HG03108 (cell line): Measurements from ENCODE around the gene KTN1.

Experiments used
- ATAC-seq: cut with Tn5 transposase; IDR thresholded peaks from one replicate; pipeline ENCODE4 v1.9.1; 2021; ENCODE audit warnings: moderate library complexity; ENCODE audit not compliant: unreplicated experiment

Gene KTN1

DNA sequence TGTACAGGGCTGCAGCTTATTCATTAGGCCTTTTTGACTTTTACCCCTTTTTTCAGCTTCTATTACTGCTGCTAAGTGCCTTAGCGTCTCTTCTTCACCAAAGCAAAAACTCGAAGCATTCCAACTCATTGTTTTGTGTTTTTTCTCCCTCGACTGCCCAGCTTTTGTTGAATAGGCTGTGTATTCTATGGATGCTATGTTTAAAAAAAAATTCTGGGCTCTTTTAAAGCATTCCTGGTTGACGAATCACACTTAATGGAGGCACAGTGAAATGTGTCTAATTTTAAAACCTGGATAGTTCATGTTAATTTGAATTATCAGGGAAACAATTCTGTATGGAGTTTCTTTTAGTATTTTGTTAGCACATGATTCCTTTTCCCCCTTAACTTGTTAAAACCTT is 29.7 kb downstream of the KTN1 start:
- ATAC-seq = no peak

DNA sequence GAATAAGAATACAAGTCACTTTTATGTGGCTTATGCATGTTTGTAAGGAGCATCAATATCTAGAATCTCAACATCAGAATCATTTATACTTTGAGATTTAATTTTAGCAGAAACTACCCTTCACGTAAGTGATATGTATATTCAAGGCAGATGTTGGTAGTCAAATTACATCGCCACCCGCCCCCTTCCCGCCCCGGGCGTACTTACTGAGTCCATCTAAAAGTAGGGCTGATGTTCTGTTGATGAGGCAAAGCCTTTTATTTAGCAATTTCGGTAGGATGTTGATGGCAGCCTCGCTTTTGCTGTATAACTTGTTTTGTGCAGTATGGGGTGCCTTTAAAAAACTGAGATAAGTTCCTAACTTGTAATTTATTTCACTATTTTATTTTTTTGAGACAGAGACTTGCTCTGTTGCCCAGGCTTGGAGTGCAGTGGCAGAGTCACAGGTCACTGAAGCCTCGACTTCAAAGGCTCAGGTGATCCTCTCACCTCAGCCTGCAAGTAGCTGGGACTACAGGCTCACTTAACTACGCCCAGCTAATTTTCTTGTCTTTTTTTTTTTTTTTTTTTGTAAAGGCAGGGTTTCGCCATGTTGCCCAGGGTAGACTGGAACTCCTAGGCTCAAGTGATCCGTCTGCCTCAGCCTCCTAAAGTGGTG is 30.8 kb downstream of the KTN1 start:
- ATAC-seq = no peak

DNA sequence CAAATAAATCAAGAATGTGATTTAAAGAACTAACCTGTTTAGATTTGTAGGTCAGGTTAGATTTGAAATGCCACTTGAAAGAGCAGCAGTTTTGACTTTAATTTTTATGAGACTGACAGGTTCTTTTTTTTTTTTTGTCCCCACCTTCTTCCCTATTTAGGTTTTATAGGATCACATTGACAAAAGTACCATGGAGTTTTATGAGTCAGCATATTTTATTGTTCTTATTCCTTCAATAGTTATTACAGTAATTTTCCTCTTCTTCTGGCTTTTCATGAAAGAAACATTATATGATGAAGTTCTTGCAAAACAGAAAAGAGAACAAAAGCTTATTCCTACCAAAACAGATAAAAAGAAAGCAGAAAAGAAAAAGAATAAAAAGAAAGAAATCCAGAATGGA is 31.9 kb downstream of the KTN1 start:
- ATAC-seq = no peak

DNA sequence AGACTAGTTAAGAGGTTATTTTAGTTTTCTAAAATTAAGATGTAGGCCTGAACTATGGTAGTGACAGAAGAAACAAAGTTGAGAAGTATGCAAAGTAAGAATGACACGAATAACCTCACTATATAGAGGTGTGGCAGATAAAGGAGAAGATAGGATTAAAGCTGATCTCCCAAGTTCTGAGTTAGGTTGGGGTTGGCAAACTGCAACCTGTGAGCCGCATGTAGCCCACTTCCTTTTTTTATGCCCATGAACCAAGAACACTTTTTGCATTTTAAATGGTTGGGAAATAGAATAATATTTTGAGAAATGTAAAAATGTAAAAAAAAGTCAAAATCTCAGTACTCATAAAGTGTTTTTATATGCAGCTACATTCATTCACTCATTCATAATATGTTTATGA is 34.3 kb downstream of the KTN1 start:
- no peak for ATAC-seq

DNA sequence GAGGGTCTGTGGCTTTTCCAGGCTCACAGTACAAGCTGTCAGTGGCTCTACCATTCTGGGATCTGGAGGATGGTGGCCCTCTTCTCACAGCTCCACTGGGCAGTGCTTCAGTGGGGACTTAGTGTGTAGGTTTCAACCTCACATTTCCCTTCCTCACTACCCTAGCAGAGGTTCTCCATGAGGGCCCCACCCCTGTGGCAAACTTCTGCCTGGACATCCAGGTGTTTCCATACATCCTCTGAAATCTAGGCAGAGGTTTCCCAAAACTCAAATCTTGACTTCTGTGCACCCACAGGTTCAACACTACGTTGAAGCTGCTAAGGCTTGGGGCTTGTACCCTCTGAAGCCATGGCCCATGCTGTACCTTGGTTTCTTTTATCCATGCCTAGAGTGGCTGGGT is 40.3 kb downstream of the KTN1 start:
- no peak for ATAC-seq

DNA sequence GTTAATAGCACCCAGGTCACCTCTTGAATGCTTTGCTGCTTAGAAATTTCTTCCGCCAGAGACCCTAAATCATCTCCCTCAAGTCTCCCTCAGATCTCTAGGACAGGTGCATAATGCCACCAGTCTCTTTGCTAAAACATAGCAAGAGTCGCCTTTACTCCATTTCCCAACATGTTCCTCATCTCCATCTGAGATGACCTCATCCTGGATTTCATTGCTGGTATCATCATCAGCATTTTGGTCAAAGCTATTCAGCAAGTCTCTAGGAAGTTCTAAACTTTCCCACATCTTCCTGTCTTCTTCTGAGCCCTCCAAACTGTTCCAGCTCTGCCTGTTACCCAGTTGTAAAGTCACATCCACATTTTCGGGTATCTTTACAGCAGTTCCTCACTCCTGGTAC is 41.0 kb downstream of the KTN1 start:
- ATAC-seq = no peak

DNA sequence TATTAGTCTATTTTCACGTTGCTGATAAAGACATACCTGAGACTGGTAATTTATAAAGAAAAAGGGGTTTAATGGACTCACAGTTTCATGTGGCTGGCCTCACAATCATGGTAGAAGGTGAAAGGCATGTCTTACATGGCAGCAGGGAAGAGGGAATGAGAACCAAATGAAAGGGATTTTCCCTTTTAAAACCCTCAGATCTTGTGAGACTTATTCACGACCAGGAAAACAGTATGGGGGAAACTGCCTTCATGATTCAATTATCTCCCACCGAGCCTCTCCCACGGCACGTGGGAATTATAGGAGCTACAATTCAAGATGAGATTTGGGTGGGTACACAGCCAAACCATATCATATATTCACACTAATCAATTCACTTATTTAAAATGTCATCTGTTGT is 41.4 kb downstream of the KTN1 start:
- no peak for ATAC-seq

DNA sequence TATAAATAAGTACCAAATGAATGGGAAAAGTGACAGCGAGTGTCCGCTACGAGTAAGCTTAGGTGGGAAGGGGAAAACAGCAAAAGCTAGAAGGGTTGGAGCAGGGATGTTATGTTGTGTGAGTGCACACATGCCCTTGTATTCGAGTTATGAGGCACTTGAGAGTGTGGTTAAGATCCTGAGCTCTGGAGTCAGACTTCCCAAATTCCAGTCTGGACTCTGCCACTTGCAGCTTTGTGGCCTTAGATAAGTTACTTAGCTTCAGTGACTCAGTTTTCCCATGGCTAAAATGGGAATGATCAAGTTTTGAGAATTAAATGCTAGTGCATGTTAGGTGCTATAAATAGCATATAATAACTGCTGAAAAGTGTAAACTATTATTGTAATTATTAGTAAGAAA is 44.9 kb downstream of the KTN1 start:
- no peak for ATAC-seq

DNA sequence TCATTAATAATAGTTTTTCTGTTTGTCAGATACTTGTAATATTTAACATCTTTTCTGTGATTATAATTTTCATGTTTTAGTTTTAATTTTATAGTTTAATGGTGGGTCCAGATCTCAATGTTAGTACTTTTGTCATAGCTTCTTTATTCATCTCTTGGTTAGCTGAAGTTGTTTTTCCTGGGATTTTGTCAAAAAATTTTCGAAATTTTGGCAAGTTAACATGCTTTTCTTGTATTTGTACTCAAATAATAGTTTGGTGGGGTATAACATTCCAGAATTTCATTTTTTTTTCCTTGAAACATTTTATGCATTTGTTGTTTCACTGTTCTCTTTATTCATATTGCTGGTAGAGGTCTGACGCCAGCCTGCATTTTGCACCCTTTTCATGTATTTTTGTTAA is 45.5 kb downstream of the KTN1 start:
- ATAC-seq = no peak

DNA sequence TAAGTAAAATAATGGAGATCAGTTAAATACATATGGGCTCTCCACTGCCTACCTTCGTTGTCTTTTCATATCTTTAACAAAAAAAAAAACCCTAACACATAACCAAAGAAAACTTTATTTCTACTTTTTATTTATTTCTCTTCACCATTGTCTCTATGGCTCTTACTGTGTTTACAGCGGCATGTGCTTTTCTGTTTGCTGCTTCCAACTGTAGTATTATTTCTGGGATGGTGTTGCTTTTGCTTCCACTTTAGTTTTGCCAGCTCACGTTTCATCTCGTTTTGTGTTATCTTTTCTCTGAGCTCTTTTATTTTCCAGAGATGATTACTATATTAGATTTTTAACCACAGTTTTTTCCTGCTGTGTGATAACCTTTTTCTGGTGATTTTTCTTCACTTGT is 46.1 kb downstream of the KTN1 start:
- no peak for ATAC-seq

DNA sequence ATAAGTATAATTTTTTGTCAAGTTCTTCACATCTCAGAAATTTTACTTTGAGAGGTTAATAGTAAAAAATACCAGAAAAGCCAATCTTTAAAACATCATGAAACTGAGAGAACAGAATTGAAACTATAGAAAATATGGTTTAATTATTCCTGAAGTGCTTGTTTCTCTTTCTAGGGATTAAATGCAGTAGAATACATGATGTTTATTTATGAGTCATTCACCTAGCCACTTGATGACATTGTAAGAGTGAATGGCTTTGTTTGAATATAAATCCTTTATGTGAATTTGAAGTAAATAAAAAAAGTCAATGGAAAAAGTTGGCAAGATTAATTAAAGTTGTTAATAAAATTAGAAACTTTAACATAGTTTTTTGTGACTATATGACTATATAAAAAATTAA is 48.4 kb downstream of the KTN1 start:
- ATAC-seq = no peak

DNA sequence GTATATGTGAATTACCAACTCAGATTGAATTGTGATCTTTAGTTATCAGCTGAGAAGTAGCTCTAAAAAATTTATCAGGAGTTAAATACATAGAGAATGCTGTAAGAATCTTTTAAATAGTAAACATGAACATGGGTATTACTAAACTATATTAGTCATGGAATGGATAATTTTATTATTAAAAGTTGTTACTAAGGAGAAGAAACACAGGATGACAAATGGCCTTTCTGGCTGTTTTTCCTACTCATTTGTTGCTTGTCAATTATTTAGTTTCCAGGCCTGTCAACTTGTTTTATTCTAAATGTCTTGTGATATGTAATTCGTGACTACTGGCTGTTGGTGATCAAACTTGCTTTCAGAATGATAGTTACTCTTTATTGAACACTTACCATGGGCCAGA is 58.7 kb downstream of the KTN1 start:
- ATAC-seq = no peak

DNA sequence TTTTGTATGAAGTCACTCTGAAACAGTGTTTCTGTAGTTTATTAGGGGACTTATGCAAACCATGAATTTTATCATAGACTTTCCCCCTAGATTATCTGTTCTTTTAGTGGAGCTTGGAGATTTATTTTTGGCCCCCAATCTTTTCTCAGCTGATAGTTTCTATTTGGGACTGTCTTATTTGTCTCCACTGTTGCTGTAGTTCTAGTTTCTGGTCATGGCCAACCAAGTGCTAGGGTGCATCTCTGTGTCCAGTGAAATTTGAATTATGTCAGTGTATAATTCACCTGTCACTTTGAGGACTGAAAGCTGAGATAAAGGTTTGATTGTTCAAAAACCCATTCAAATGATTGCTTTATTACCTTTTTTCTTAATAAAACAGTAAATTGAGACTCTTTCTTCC is 61.3 kb downstream of the KTN1 start:
- ATAC-seq = no peak

DNA sequence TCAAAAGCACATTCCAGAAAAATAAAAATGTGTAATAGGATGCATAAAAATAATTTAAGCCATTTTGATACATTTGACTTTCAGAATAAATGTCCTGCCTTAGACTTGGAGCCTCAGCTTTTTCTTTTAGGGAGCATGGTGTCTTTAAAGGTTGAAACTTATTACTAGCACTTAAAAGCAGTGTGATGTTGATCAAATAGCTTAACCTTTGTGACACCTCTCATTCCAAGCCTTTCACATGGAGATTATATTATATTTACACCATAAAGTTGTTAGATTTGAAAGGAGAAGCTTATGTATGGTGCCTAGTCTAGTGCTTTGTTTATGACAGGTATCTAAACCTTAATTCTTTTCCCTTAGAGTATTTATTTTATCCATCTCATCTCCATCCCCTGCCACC is 61.9 kb downstream of the KTN1 start:
- ATAC-seq = no peak

DNA sequence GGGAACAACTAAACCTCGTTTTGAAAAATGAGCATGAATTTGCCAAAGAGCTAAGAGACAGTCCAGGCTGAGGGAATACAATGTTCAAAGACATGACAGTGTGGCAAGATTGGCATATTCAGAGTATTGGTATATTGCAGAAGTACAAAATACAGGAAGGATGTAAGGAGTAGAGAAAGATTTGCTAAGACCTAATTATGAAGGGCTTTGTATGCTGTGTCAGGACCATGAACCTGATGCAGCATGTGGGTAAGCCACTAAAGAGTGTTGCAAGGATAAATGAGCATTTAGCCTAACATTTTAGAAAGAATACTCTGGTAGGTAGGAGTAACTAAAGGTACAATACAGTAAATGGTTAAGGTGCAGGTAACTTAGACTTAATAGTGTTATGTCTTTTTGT is 65.1 kb downstream of the KTN1 start:
- ATAC-seq = no peak

DNA sequence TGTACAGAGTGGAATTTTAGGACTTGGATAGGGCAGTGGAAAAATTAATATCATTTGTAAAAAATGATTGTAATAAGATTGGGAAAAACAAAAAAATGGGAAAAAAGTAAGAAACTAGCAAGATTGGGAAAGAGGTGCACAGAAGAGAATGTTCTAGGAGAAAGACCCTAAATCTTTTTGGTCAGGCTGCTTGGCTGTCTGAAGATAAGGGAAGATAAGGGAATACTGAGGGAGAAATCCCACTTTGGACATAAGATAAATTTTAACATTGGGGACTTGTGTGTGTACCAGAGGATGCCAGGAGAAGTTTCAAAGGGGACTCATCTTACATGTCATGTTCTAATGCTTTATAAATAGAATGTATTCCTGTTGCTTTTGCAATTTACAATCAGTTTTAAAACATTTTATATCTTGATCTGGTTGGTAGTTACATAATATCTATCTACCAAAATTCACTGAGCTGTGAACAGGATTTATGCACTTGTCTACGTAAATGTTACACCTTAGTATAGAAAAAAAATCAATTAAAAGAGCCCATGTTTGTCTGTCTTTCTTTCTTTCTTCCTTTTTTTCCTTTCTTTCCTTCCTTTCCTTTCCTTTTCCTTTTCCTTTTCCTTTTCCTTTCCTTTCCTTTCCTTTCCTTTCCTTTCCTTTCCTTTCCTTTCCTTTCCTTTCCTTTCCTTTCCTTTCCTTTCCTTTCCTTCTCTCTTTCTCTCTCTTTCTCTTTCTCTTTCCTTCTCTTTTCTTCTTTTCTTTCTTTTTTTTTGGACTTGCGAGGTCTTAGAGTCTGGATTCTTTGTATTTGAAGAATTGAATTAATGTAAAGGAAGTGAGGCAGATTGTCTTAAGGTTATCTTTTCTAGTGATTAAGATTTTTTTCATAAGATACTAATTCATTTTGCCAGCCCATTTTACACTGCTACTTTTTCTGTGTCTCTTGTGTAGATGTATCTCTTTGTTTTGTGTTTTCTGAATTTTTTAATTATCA is 66.1 kb downstream of the KTN1 start:
- ATAC-seq = no peak

DNA sequence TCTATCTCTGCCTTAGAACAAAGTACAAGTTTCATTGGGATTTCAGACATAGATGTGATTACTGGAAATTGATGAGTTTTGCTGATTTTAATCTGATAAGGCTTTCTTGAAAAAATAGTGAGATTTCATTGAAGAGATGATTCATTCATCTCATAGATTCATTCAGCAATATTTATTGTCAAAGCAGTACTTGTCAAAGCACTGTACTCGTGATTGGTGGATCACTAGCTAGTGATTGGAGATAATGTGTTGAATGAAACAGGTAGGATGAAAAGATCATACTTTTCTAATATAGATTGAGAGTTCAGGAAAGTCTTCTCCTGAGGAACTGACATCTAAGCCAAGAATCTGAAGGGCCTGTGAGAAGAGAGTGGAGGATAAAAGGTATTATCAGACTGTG is 71.0 kb downstream of the KTN1 start:
- ATAC-seq = no peak

DNA sequence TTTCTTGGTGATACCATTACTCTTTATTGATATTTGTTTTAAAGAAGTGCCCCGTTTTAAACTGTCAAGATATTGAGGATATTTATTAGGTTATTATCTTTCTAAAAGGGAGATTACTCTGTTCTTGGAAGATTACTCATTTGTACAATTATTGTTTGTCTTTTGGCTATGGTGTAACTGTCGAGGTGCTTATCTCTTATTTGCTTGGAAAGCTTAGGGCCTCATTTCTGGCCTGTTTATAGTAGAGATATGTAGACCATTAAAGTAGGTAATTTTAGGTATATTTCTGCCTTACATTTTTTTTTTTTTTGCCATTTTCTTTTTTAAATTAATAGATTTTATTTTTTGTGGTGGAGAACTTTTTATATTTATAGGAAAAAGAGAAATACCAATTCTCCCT is 74.2 kb downstream of the KTN1 start:
- ATAC-seq = no peak

DNA sequence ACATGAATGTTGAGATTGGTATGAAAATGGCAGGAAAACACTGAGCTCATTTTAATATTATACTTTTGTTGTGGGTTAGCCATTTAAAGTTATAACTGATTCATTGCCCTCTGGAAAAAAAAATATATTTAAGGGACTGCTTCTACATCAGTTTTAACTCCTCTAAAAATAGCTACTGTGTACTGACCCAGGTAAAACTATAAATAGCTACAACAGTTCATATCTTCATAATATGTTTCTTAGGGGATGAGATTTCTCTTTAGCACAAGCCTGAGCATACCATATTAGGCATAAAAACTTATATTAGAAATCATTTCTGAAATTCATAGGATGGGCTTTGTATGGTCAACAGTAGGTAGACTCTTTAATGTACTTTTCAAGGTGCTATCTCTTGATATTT is 81.0 kb downstream of the KTN1 start:
- no peak for ATAC-seq

DNA sequence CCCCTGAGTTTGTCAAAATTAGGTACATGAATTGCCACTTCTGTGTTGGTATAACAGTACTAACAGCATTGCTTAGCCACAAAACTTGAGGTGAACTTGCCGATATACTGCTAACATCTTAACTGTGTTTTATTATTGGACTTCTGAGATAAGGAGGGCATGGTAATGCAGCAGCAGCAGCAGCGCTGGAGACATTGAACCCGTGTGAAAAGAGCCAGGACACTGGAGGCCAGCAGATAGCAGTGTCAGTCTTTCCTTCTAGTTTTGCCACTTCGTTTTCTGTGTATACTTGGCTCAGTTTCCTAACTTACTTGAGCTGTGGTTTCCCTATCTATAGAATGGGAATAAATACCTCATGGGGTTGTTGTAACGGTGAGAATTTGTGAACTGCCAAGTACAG is 82.7 kb downstream of the KTN1 start:
- ATAC-seq = no peak

DNA sequence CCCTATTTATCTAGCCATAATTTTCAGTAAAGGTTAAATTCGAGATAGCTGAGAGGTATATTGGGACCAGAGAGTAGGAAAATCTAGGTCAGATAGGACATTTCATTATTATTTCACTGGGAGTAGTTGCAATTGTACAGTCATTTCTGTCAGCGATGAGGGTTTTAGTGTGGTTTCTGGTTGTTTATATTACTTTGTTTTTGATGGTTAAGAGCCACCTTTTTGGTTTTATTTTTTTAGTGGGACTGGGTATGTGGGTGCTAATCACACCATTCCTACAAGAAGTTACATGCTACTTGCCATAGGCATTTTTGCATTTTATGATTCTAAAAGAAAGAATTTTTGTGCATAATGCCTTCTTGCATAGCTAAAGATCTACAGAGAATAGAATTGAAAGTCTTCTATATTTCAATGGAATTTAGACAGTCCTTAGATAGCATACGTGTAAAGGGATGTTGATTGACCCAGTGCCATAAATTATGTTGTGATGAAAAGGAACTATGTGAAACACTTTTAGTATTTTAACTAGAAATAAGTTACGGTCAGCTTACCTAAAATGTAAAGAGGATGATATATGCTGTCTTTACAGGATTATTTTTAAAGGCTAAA is 85.2 kb downstream of the KTN1 start:
- ATAC-seq = no peak

DNA sequence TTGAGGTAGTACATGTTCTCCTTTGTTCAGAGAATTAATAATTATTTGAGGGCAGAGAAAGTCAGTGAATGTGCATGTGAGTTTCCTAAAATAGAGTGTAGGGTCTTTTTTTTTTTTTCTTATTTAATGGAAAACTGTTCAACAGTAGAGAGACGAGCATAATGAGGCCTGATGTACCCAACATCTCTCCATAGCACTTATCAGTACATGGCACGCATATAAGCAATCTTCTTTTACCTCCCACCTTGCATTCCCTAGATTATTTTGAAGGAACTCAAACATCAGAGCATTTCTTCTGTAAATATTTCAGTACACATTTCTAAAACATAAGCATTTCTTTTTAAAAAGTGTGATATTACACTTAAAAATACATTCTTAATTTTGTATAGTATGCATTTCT is 87.8 kb downstream of the KTN1 start:
- ATAC-seq = no peak
